ENCODE results near the gene SOSTDC1.

DNA sequence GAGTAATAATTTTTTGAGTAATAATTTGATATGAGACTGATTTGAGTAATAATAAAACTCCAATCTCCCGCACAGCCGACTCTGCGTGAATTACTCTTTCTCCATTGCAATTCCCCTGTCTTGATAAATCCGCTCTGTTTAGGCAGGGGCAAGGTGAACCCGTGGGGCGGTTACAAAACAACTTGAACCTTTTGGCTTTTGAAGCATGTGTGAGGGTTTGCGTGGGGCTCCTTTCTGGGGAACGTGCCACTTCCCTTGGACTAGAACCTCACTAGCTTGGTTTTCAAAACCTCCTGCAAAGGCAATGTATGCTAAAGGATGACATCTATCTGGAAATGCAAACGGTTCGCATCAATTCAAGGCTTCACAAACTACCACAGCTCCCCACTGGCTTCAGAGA lies 45.7 kb downstream of the SOSTDC1 start:
- TF ChIP-seq POLR2AphosphoS5 (IDR thresholded peaks at IDR 0.05) (no peak), POLR2A (IDR thresholded peaks at IDR 0.05) (no peak)
- TF ChIP-seq, protein P1, sequence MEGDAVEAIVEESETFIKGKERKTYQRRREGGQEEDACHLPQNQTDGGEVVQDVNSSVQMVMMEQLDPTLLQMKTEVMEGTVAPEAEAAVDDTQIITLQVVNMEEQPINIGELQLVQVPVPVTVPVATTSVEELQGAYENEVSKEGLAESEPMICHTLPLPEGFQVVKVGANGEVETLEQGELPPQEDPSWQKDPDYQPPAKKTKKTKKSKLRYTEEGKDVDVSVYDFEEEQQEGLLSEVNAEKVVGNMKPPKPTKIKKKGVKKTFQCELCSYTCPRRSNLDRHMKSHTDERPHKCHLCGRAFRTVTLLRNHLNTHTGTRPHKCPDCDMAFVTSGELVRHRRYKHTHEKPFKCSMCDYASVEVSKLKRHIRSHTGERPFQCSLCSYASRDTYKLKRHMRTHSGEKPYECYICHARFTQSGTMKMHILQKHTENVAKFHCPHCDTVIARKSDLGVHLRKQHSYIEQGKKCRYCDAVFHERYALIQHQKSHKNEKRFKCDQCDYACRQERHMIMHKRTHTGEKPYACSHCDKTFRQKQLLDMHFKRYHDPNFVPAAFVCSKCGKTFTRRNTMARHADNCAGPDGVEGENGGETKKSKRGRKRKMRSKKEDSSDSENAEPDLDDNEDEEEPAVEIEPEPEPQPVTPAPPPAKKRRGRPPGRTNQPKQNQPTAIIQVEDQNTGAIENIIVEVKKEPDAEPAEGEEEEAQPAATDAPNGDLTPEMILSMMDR (IDR thresholded peaks at IDR 0.05), result no peak
